Left renal cortex interstitium (tissue), 4 donors: ENCODE data around the gene DAZ1. TPM values are rescaled to one million over a fixed set of nuclear protein-coding genes. Genes with fewer than 3 reads are reported as not detected.
"Not testable (repeated sequence)": the region's sequence is repeated elsewhere in the genome, so short reads cannot be mapped to it uniquely, and the experiment has no call there.

Source experiments
- DNase-seq, 4 donors: peaks; one replicate each; pipeline ENCODE4 v3.0.0-alpha.2; 2013; ENCODE audit warnings: low read depth in 4 of 4, low spot score in 2 of 4, missing footprints in 1 of 4
- polyA plus RNA-seq, 4 donors: library from polyadenylated mRNA; unstranded; fragments of 120-200 nt; gene quantifications; one replicate each; pipeline ENCODE4 v1.2.1, GENCODE V29; 2013; ENCODE audit not compliant: insufficient read length in 4 of 4

DAZ1 gene
- polyA plus RNA-seq: under 1 TPM in 1 of 4 donors, not detected in 3; 0.10 TPM

- DNase-seq: not testable (repeated sequence)
Measured at GRCh38 chrY:23198908-23199307, at the start of gene DAZ1. DAZ1 (minus strand) TSS chrY:23199008; CDS start chrY:23198800, 208 bp downstream.

- not testable (repeated sequence) for DNase-seq
Measured at GRCh38 chrY:23219233-23219632, 20.4 kb upstream of the DAZ1 start, which contains the start of gene DAZ2. DAZ2 (plus strand) TSS chrY:23219533; CDS start chrY:23219741, 208 bp downstream.

GRCh38 chrY:23210681-23211080, 11.9 kb upstream of the DAZ1 start:
- not testable (repeated sequence) for DNase-seq

GRCh38 chrY:23209802-23210495, 11.1 kb upstream of the DAZ1 start:
- DNase-seq: not testable (repeated sequence)

GRCh38 chrY:23207455-23207854, 8.6 kb upstream of the DAZ1 start:
- DNase-seq: not testable (repeated sequence)

Other genes starting within 250 kb of the DAZ1 start
- gene BPY2, start 214.7 kb downstream of the DAZ1 start, polyA plus RNA-seq: not detected
- gene DAZ2, start 20.5 kb upstream of the DAZ1 start, polyA plus RNA-seq: not detected